MM.1S (cell line): Measurements from ENCODE around the gene MCF2L2.
"Not testable (repeated sequence)": the region's sequence is repeated elsewhere in the genome, so short reads cannot be mapped to it uniquely, and the experiment has no call there.

Experiments
- DNase-seq: peaks from one replicate; pipeline ENCODE4 v3.0.0-alpha.2; 2015
- H2AFZ ChIP-seq: fragments of 300-600 bp; sonication (generic); 2 replicates; pipeline ENCODE4 v1.6.0; 2016; ENCODE audit warnings: antibody characterized with exemption, low read length
- H3F3A ChIP-seq: fragments of 300-600 bp; sonication (generic); 2 replicates; pipeline ENCODE4 v1.6.1; 2016; ENCODE audit warnings: mild to moderate bottlenecking, antibody characterized with exemption, low read length, moderate library complexity, mixed read lengths; ENCODE audit not compliant: insufficient read depth
- H3K27ac ChIP-seq: fragments of 300-600 bp; sonication (generic); 2 replicates; pipeline ENCODE4 v1.5.1; 2016; ENCODE audit warnings: mild to moderate bottlenecking, low read length
- H3K27me3 ChIP-seq: fragments of 300-600 bp; sonication (generic); replicated peaks from 2 replicates; pipeline ENCODE4 v1.6.0; 2016; ENCODE audit warnings: low read length; ENCODE audit not compliant: insufficient read depth
- H3K36me3 ChIP-seq: fragments of 300-600 bp; sonication (generic); replicated peaks from 2 replicates; pipeline ENCODE4 v1.6.1; 2016; ENCODE audit warnings: mild to moderate bottlenecking, low read length, mixed read lengths; ENCODE audit not compliant: insufficient read depth
- H3K4me1 ChIP-seq: fragments of 300-600 bp; sonication (generic); 2 replicates; pipeline ENCODE4 v1.6.1; 2016; ENCODE audit warnings: low read length, mixed read lengths
- H3K4me2 ChIP-seq: fragments of 300-600 bp; sonication (generic); 2 replicates; pipeline ENCODE4 v1.6.0; 2016; ENCODE audit warnings: low read depth, low read length
- H3K4me3 ChIP-seq: fragments of 300-600 bp; sonication (generic); 2 replicates; pipeline ENCODE4 v1.5.1; 2016; ENCODE audit warnings: low read length, mixed read lengths
- H3K79me2 ChIP-seq: fragments of 300-600 bp; sonication (generic); 2 replicates; pipeline ENCODE4 v1.6.1; 2016; ENCODE audit warnings: mixed run types, low read length, mixed read lengths
- H3K9ac ChIP-seq: fragments of 300-600 bp; sonication (generic); 2 replicates; pipeline ENCODE4 v1.6.1; 2016; ENCODE audit warnings: low read length, mixed read lengths
- H3K9me2 ChIP-seq: fragments of 300-600 bp; sonication (generic); replicated peaks from 2 replicates; pipeline ENCODE4 v1.6.1; 2016; ENCODE audit warnings: mild to moderate bottlenecking, low read length, mixed read lengths; ENCODE audit not compliant: insufficient read depth
- H3K9me3 ChIP-seq: fragments of 300-600 bp; sonication (generic); replicated peaks from 2 replicates; pipeline ENCODE4 v1.6.1; 2016; ENCODE audit warnings: mild to moderate bottlenecking, low read length, mixed read lengths; ENCODE audit not compliant: insufficient read depth
- H4K20me1 ChIP-seq: fragments of 300-600 bp; sonication (generic); 2 replicates; pipeline ENCODE4 v1.6.1; 2016; ENCODE audit warnings: mild to moderate bottlenecking, low read length, moderate library complexity, mixed read lengths; ENCODE audit not compliant: insufficient read depth
- CTCF ChIP-seq: fragments of 300-600 bp; sonication (generic); IDR thresholded peaks from 2 replicates; pipeline ENCODE4 v1.5.1; 2016; ENCODE audit warnings: antibody characterized with exemption, low read length, mixed read lengths
- EZH2 ChIP-seq: fragments of 300-600 bp; sonication (generic); optimal IDR thresholded peaks from 2 replicates; pipeline ENCODE3; 2017; ENCODE audit warnings: low read depth, mild to moderate bottlenecking, antibody characterized with exemption, low read length, mixed read lengths
- EZH2phosphoT487 ChIP-seq: fragments of 300-600 bp; sonication (generic); IDR thresholded peaks from 2 replicates; pipeline ENCODE4 v1.6.1; 2018; ENCODE audit warnings: antibody characterized with exemption, low read length

MCF2L2 gene

GRCh38 chr3:183375337-183375736, 53.1 kb downstream of the MCF2L2 start:
- no peak overlapping the region for H3K4me3 ChIP-seq
- no peak overlapping the region for H2AFZ ChIP-seq
- no peaks in the 10 kb centered on the region for H4K20me1 ChIP-seq
- H3F3A ChIP-seq: peaks cover 12% of the 10 kb centered on the region; the same call in 1 of the 2 replicates
- H3K9me2 ChIP-seq: no peaks in the 10 kb centered on the region
- no peak overlapping the region for H3K27ac ChIP-seq
- no peaks in the 10 kb centered on the region for H3K27me3 ChIP-seq
- no peak overlapping the region for H3K9ac ChIP-seq
- H3K9me3 ChIP-seq: no peaks in the 10 kb centered on the region
- no peak for DNase-seq
- no peaks in the 10 kb centered on the region for H3K79me2 ChIP-seq
- H3K36me3 ChIP-seq: no peaks in the 10 kb centered on the region
- peaks cover 11% of the 10 kb centered on the region for H3K4me1 ChIP-seq
- H3K4me2 ChIP-seq: no peak overlapping the region
- TF ChIP-seq EZH2phosphoT487 (no peak), EZH2 (no peak), CTCF (no peak)

- no peaks in the 10 kb centered on the region for H3K36me3 ChIP-seq
- H3K79me2 ChIP-seq: no peaks in the 10 kb centered on the region
- no peak for DNase-seq
- no peaks in the 10 kb centered on the region for H3K9me2 ChIP-seq
- H3K27me3 ChIP-seq: no peaks in the 10 kb centered on the region
- H3K4me2 ChIP-seq: no peak overlapping the region
- no peak overlapping the region for H2AFZ ChIP-seq
- TF ChIP-seq CTCF (no peak), EZH2 (no peak), EZH2phosphoT487 (no peak)
- no peaks in the 10 kb centered on the region for H3K9me3 ChIP-seq
- H3F3A ChIP-seq: 0 out of 2 replicates have a peak, but pooled peaks cover 7% of the 10 kb centered on the region
- H3K4me1 ChIP-seq: peaks cover 4% of the 10 kb centered on the region
- no peaks in the 10 kb centered on the region for H4K20me1 ChIP-seq
- no peak overlapping the region for H3K27ac ChIP-seq
- H3K9ac ChIP-seq: no peak overlapping the region
- no peak overlapping the region for H3K4me3 ChIP-seq
Observed at GRCh38 chr3:183372911-183373310, 55.5 kb downstream of the MCF2L2 start.

- not testable (repeated sequence) for H3K9ac ChIP-seq
Observed at GRCh38 chr3:183371600-183371968, 56.8 kb downstream of the MCF2L2 start.

GRCh38 chr3:183370391-183370790, 58.0 kb downstream of the MCF2L2 start:
- no peaks in the 10 kb centered on the region for H3F3A ChIP-seq
- no peaks in the 10 kb centered on the region for H3K9me2 ChIP-seq
- H3K4me3 ChIP-seq: no peak overlapping the region
- no peak overlapping the region for H3K4me2 ChIP-seq
- H3K27ac ChIP-seq: no peak overlapping the region
- H3K36me3 ChIP-seq: no peaks in the 10 kb centered on the region
- H3K9ac ChIP-seq: no peak overlapping the region
- H4K20me1 ChIP-seq: no peaks in the 10 kb centered on the region
- no peak overlapping the region for H2AFZ ChIP-seq
- H3K4me1 ChIP-seq: peaks cover 7% of the 10 kb centered on the region; the same call in 1 of the 2 replicates
- no peak for TF ChIP-seq CTCF
- no peak for TF ChIP-seq EZH2phosphoT487
- TF ChIP-seq EZH2: no peak
- DNase-seq: no peak
- no peaks in the 10 kb centered on the region for H3K79me2 ChIP-seq
- no peaks in the 10 kb centered on the region for H3K9me3 ChIP-seq
- H3K27me3 ChIP-seq: no peaks in the 10 kb centered on the region

More at GRCh38 chr3:183371600-183371968, 56.8 kb downstream of the MCF2L2 start:
- H4K20me1 ChIP-seq, H3K36me3 ChIP-seq, H3K4me3 ChIP-seq, H3F3A ChIP-seq, H3K9me3 ChIP-seq, H3K4me1 ChIP-seq, H3K27ac ChIP-seq, H3K4me2 ChIP-seq, H3K9me2 ChIP-seq, DNase-seq, H3K79me2 ChIP-seq, H3K27me3 ChIP-seq, H2AFZ ChIP-seq: not testable (repeated sequence)
